GM19372 (cell line): ENCODE measurements around the gene NUP210.
"Not testable (repeated sequence)": the region's sequence is repeated elsewhere in the genome, so short reads cannot be mapped to it uniquely, and the experiment has no call there.

Experiments
- ATAC-seq: cut with Tn5 transposase; IDR thresholded peaks from one replicate; pipeline ENCODE4 v1.9.1; 2021; ENCODE audit warnings: mild to moderate bottlenecking, low read depth, moderate library complexity; ENCODE audit not compliant: unreplicated experiment

NUP210 gene

GRCh38 chr3:13420045-13420830 lies at the start of gene NUP210:
Gene NUP210, minus strand, starts transcription at chr3:13420322. Its CDS starts 96 bp downstream, at chr3:13420226.
- ATAC-seq, result peak; percentile 60

- no peak for ATAC-seq
These were observed 46.7 kb upstream of the NUP210 start for GRCh38 chr3:13466781-13467180.

GRCh38 chr3:13465236-13465873 lies 45.2 kb upstream of the NUP210 start:
- ATAC-seq, result no peak

- ATAC-seq, result no peak
These were observed 43.7 kb upstream of the NUP210 start for GRCh38 chr3:13463618-13464400.

GRCh38 chr3:13462822-13463221 lies 42.7 kb upstream of the NUP210 start:
- ATAC-seq, result no peak

GRCh38 chr3:13462125-13462629 lies 42.1 kb upstream of the NUP210 start:
- no peak for ATAC-seq

- no peak for ATAC-seq
These were observed 41.3 kb upstream of the NUP210 start for GRCh38 chr3:13461169-13462124.

- ATAC-seq, result no peak
These were observed 40.2 kb upstream of the NUP210 start for GRCh38 chr3:13460341-13460736.

GRCh38 chr3:13459605-13460340 lies 39.7 kb upstream of the NUP210 start:
- no peak for ATAC-seq

- ATAC-seq, result no peak
These were observed 37.5 kb upstream of the NUP210 start for GRCh38 chr3:13457593-13457992.

GRCh38 chr3:13455644-13456043 lies 35.5 kb upstream of the NUP210 start:
- no peak for ATAC-seq

GRCh38 chr3:13452490-13453335 lies 32.6 kb upstream of the NUP210 start:
- no peak for ATAC-seq

- ATAC-seq, result no peak
These were observed 31.2 kb upstream of the NUP210 start for GRCh38 chr3:13451301-13451673.

GRCh38 chr3:13442882-13443281 lies 22.8 kb upstream of the NUP210 start:
- ATAC-seq, result not testable (repeated sequence)

- no peak for ATAC-seq
These were observed 20.2 kb upstream of the NUP210 start for GRCh38 chr3:13440204-13440817.

GRCh38 chr3:13436213-13436612 lies 16.1 kb upstream of the NUP210 start:
- ATAC-seq, result not testable (repeated sequence)

GRCh38 chr3:13433912-13434311 lies 13.8 kb upstream of the NUP210 start:
- ATAC-seq, result no peak

- no peak for ATAC-seq
These were observed 12.0 kb upstream of the NUP210 start for GRCh38 chr3:13432093-13432492.
